Stimulated activated CD4-positive, alpha-beta T cell treated with anti-CD3 and anti-CD28 coated beads, Interleukin-4, amount 100 ng/mL, for 48 hours (primary cell): ENCODE data around the gene NAA80.
"Not testable (repeated sequence)": the region's sequence is repeated elsewhere in the genome, so short reads cannot be mapped to it uniquely, and the experiment has no call there.

Source experiments
- DNase-seq, 2 donors: peaks; one replicate each; pipeline ENCODE4 v3.0.0-alpha.2; 2020; ENCODE audit warnings: low read depth in 2 of 2

The NAA80 gene

GRCh38 chr3:50314816-50315215 lies 15.6 kb upstream of the NAA80 start:
- no peak for DNase-seq

GRCh38 chr3:50314342-50314741 lies 15.1 kb upstream of the NAA80 start:
- DNase-seq: no peak

GRCh38 chr3:50312041-50312440 lies 12.8 kb upstream of the NAA80 start:
- DNase-seq: not testable (repeated sequence)

GRCh38 chr3:50304601-50305000 lies 5.4 kb upstream of the NAA80 start:
- no peak for DNase-seq

GRCh38 chr3:50303013-50303815 lies 4.0 kb upstream of the NAA80 start, which contains the start of gene HYAL1:
Gene HYAL1 (minus strand): TSS chr3:50303574. CDS start chr3:50302956, 618 bp downstream.
- no peak for DNase-seq

GRCh38 chr3:50302095-50303012 lies 3.1 kb upstream of the NAA80 start:
- no peak for DNase-seq

GRCh38 chr3:50300681-50301254 lies 1.6 kb upstream of the NAA80 start:
- DNase-seq: no peak

- DNase-seq: no peak
Measured at GRCh38 chr3:50299929-50300680, 900 bp upstream of the NAA80 start.

GRCh38 chr3:50299638-50299928 lies 378 bp upstream of the NAA80 start:
- DNase-seq: no peak

GRCh38 chr3:50297896-50298725 lies 1.1 kb downstream of the NAA80 start:
- no peak for DNase-seq

- no peak for DNase-seq
Measured at GRCh38 chr3:50297384-50297775, 1.8 kb downstream of the NAA80 start.

- DNase-seq: no peak
Measured at GRCh38 chr3:50296721-50297383, 2.4 kb downstream of the NAA80 start.

- DNase-seq: no peak
Measured at GRCh38 chr3:50295553-50296431, 3.4 kb downstream of the NAA80 start.

- no peak for DNase-seq
Measured at GRCh38 chr3:50294492-50295403, 4.5 kb downstream of the NAA80 start.

GRCh38 chr3:50294089-50294488 lies 5.1 kb downstream of the NAA80 start:
- no peak for DNase-seq

- no peak for DNase-seq
Measured at GRCh38 chr3:50293079-50293801, 6.0 kb downstream of the NAA80 start.
